ENCODE results near the gene KCNJ5. TPM values are rescaled to one million over a fixed set of nuclear protein-coding genes. Genes with fewer than 3 reads are reported as not detected.

KCNJ5 gene
- polyA plus RNA-seq, 2 of the 4 experiments (the other 2 are of a cell fraction) = 0.04 TPM; not detected in 1

DNA sequence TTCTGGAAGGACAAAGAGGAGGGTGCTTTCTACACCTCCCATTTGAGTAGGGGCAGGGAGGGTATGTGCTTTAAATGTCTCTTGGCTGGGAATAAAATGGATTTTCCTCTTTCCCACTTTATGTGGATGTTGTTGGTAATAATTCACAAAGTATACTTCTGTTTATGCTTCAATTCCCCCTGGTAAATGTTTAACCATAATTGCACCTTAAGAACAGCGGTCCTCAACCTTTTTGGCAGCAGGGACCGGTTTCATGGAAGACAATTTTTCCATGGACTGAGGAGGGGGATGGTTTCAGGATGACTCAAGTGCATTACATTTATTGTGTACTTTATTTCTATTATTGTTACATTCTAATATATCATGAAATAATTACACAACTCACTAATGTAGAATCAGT is 55.5 kb downstream of the KCNJ5 start:
- POLR2A ChIA-PET = no interaction called here
- CTCF ChIA-PET = interaction anchor here (1.0 to 3.2 kb wide), 3 partner anchors 10 to 62 kb away, joined by 3 to 17 read pairs (median 4); no protein-coding TSS in a partner anchor
- Histone ChIP-seq H3K27ac (no peak overlapping the region), H3K4me2 (no peak overlapping the region), H3K9me3 (no peaks in the 10 kb centered on the region), H3K4me1 (no peaks in the 10 kb centered on the region), H3K4me3 (no peak overlapping the region)
- WGBS (ENCODE audit: missing lambda C conversion rate) = 50% methylated on average over 2 of the region's 2 CpGs
- TF ChIP-seq, protein P1, sequence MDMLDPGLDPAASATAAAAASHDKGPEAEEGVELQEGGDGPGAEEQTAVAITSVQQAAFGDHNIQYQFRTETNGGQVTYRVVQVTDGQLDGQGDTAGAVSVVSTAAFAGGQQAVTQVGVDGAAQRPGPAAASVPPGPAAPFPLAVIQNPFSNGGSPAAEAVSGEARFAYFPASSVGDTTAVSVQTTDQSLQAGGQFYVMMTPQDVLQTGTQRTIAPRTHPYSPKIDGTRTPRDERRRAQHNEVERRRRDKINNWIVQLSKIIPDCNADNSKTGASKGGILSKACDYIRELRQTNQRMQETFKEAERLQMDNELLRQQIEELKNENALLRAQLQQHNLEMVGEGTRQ (IDR thresholded peaks at IDR 0.05) = no peak
- TF ChIP-seq HOXB5 (CRISPR knock-in tag; IDR thresholded peaks at IDR 0.05) (no peak), EHMT2 (IDR thresholded peaks at IDR 0.05; ENCODE audit: low read depth) (no peak), HOXA7 (CRISPR knock-in tag; IDR thresholded peaks at IDR 0.05) (no peak), CHD4 (IDR thresholded peaks at IDR 0.05; ENCODE audit: borderline replicate concordance) (no peak)
- TF ChIP-seq, protein P2, sequence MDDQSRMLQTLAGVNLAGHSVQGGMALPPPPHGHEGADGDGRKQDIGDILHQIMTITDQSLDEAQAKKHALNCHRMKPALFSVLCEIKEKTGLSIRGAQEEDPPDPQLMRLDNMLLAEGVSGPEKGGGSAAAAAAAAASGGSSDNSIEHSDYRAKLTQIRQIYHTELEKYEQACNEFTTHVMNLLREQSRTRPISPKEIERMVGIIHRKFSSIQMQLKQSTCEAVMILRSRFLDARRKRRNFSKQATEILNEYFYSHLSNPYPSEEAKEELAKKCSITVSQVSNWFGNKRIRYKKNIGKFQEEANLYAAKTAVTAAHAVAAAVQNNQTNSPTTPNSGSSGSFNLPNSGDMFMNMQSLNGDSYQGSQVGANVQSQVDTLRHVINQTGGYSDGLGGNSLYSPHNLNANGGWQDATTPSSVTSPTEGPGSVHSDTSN (IDR thresholded peaks at IDR 0.05) = no peak
- FAIRE-seq (no peak), ATAC-seq (no peak), DNase-seq (ENCODE audit: low read depth in 1 of 2, low spot score in 1 of 2) (no peak)

DNA sequence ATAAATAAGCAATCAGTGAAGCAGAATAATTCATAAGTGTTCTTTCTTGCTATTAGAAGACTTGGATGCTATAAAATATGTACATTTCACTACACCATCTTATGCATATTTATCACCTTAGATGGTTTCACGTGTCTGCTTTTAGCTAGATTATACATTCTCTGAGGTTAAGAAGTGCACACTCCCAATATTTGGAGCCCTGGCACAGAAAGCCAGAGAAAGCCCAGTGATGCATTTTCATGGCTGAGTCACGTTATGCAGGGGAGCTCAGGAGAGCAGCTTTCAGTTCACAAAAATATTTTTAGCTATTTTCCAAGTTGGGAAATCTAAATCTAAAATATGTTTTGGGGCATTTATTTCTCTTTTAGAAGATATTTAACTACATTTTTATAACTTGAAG is 56.6 kb downstream of the KCNJ5 start:
- TF ChIP-seq PHF8 (IDR thresholded peaks at IDR 0.05; ENCODE audit: borderline replicate concordance, low read depth) (no peak), MAZ (IDR thresholded peaks at IDR 0.05; ENCODE audit: borderline replicate concordance, low read depth, low read length) (no peak), SREBF2 (IDR thresholded peaks at IDR 0.05) (no peak), RCOR1 (IDR thresholded peaks at IDR 0.05; ENCODE audit: low read depth, low read length) (no peak), EP300 (IDR thresholded peaks at IDR 0.05) (no peak), JUNB (IDR thresholded peaks at IDR 0.05) (no peak), CBX2 (IDR thresholded peaks at IDR 0.05; ENCODE audit: borderline replicate concordance, low read depth) (no peak), RNF2 (IDR thresholded peaks at IDR 0.05; ENCODE audit: borderline replicate concordance, low read depth) (no peak), RARB (CRISPR knock-in tag; IDR thresholded peaks at IDR 0.05) (no peak)
- TF ChIP-seq, protein P2 (IDR thresholded peaks at IDR 0.05) = no peak
- TF ChIP-seq, protein P1 (IDR thresholded peaks at IDR 0.05) = no peak
- TF ChIP-seq, protein P3, sequence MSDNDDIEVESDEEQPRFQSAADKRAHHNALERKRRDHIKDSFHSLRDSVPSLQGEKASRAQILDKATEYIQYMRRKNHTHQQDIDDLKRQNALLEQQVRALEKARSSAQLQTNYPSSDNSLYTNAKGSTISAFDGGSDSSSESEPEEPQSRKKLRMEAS (IDR thresholded peaks at IDR 0.05) = no peak
- TF ChIP-seq, protein P4, sequence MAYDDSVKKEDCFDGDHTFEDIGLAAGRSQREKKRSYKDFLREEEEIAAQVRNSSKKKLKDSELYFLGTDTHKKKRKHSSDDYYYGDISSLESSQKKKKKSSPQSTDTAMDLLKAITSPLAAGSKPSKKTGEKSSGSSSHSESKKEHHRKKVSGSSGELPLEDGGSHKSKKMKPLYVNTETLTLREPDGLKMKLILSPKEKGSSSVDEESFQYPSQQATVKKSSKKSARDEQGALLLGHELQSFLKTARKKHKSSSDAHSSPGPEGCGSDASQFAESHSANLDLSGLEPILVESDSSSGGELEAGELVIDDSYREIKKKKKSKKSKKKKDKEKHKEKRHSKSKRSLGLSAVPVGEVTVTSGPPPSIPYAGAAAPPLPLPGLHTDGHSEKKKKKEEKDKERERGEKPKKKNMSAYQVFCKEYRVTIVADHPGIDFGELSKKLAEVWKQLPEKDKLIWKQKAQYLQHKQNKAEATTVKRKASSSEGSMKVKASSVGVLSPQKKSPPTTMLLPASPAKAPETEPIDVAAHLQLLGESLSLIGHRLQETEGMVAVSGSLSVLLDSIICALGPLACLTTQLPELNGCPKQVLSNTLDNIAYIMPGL (CRISPR knock-in tag; IDR thresholded peaks at IDR 0.05; ENCODE audit: borderline replicate concordance) = no peak
- ChIA-PET CTCF (interaction anchor here (0.7 to 3.1 kb wide), 5 partner anchors 9 to 63 kb away, joined by 3 to 26 read pairs (median 5); no protein-coding TSS in a partner anchor), POLR2A (interaction anchor here (0.5 kb wide), 1 partner anchor 42 kb away, joined by 3 read pairs; no protein-coding TSS in a partner anchor)
- no peaks in the 10 kb centered on the region for H3K4me1 ChIP-seq
- no peaks in the 10 kb centered on the region for H3K9me3 ChIP-seq
- WGBS (ENCODE audit: missing lambda C conversion rate) = 65% methylated on average over 2 of the region's 2 CpGs
- no peak for ATAC-seq
- no peak overlapping the region for H3K4me2 ChIP-seq
- no peak overlapping the region for H3K4me3 ChIP-seq
- H3K27ac ChIP-seq = no peak overlapping the region
- FAIRE-seq = no peak
- DNase-seq (ENCODE audit: low read depth in 1 of 2, low spot score in 1 of 2) = no peak

Measured in A549 (cell line).